ENCODE measurements around the gene RAE1.
"Not testable (repeated sequence)": the region's sequence is repeated elsewhere in the genome, so short reads cannot be mapped to it uniquely, and the experiment has no call there.

Gene RAE1

DNA sequence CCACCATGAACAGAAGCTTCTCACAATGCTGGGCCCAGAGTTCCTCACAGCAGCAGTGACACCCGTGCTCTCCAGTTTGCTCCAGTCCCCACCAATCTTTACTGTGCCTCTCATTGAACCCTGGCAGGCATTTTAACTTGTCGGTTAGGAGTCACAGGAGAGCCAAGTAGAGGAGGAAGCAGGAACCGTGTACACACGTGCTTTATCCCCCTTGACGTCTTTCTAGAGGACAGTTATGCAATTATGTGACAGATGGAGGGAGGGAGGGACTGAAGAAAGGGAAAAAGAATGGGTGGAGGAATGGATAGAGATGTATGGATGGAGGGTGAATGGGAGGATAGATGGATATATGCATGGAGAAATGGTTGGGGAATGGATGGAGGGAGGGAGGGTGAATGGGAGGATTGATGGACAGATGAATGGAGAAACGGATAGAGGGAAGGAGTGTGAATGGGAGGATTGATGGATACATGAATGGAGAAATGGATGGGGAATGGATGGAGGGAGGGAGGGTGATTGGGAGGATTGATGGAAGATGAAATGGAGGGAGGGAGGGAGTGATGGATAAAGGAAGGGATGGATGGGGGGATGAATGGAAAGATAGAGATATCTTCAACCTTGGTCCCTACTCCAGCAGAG lies 66.1 kb downstream of the RAE1 start:
- no peak for DNase-seq

DNA sequence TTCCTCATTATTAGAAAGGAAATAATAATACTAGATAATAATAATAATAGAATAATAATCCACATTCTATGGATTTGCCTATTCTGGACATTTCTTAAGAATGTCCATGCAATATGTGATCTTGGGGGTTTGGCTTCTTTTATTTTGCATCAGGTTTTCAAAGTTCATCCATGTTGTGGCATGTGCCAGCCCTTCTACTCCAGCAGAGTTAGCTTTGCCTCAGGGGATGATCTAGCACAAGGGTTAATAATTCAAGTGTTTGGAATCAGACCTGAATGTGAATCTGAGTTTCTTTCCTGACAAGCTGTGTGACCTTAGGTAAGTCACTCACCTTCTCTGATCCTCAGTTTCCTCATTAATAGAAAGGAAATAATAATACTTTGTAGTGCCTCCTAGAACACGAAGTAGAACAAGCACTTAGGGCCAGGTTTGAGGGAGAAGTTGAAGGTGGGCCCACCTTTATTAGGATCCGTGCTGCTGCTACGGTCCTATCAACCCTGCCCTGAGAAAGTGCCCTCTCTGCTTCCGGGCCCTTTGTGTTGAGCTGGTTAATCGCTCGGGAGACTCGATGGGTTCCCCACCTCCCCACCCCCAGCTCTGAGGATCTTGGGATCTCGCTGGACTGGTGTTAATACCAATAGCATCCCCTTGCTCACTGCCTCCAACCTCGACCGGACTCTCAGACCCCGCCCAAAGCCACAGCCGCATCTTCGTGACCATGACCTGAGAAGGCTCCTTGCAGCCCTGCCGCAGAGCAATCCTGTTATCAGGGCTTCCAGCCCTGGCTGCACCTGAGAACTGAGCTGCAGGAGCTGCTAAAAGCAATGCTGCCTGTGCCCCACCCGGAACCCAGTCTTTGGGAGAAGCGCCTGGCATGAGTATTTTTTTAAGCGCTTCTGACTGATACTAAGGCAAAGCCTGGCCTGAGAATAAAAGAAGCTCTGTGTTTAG lies 67.0 kb downstream of the RAE1 start:
- no peak for DNase-seq

DNA sequence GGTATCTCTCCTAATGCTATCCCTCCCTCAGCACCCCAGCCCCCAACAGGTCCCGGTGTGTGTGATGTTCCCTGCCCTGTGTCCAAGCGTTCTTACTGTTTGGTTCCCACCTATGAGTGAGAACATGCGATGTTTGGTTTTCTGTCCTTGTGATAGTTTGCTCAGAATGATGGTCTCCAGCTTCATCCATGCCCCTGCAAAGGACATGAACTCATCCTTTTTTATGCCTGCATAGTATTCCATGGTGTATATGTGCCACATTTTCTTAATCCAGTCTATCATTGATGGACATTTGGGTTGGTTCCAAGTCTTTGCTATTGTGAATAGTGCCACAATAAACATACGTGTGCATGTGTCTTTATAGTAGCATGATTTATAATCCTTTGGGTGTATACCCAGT lies 68.4 kb downstream of the RAE1 start:
- DNase-seq = not testable (repeated sequence)

DNA sequence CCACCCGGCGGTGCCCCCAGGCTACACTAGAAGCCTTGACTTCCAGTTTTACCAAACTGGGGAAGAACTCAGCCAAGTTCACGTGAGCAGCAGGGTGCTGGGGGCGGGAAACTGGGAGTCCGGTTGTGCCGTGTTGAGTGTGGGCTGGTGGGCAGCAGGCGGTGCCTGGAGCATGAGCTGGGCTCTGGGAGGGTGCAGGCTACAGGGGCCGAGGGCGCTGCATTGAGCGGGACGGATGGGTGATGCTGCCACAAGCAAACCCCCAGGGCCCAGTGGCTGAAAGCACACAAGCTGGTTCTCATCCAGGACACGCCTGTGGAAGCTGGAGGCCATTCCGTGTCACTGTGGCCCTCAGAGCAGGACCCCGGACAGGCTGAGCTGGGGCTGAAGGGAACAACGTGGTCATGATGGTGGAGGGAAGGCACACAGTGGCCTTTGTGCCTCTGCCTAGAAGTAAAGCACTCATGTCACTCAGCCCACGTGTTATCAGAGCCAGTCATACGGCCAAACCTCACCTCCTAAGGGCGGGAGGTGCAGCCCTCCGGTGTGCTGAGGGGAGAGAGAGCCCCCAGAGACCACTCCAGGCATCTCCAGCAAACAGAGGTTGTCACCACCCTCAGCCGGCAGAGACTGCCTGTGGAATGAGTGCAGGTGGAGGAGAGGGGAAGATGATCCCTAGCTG lies 69.7 kb downstream of the RAE1 start:
- no peak for DNase-seq

DNA sequence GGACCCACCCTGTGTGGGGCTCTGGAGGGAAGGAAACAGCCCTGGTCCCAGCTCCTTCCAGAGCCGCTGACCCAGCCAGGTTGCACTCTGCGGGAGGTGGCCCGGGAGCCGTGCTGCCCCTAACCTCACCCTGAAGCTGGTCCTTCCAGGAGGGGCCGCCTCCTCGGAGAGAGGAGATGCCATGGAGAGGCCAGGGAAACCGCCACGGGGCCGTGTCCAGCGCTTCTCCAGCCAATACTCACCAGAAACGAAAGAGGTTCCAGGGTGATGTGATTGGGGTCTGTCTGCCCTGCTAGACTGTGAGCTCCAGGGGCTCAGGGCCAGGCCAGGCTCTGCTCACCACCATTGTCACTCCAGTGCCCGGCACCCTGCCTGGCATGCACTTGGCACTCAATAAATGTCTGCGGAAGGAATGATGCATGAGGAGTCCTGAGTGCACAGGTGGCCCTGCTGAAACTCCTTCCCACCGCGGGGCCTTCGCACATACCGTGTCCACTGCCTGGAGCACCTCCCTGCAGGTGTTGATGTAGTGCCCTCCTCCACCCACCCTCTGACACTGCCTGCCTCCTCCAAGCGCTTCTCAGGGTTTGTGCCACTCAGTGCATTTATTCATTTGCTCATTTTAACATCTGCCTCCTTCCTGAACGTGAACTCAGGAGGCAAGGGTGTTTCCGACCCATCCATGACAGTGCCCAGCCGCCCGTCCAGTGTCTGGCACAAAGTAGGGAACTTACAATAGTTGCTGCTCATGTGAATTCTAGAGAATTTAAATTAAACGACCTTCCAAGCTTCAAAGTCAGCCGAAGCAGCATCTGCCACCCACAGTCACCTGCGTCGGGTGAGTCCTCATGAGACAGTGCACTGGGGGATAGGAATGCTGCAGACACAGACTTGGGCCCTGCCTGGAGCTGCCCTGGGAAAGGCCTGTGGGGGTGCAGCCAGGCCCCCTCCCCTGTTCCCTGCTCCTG lies 70.5 kb downstream of the RAE1 start:
- no peak for DNase-seq

DNA sequence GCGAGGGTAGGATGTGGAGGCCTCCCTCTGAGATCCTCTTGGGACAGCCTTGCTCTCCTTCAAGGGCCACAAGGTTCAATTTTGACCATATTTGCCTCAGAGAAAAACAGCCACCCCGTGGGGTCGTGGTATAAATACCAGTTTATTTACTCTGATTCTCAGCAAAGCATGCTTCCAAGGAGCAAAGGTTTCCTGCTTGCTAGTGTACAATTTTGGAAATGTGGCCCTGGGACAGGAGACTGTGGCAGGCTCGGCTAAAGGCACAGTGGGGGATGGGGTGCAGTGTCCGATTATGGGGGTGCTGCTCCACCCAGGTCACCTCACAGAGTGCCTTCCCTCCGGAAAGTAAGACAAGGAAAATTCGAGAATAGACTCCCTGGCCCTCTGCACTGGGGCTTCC lies 71.2 kb downstream of the RAE1 start:
- DNase-seq = no peak

DNA sequence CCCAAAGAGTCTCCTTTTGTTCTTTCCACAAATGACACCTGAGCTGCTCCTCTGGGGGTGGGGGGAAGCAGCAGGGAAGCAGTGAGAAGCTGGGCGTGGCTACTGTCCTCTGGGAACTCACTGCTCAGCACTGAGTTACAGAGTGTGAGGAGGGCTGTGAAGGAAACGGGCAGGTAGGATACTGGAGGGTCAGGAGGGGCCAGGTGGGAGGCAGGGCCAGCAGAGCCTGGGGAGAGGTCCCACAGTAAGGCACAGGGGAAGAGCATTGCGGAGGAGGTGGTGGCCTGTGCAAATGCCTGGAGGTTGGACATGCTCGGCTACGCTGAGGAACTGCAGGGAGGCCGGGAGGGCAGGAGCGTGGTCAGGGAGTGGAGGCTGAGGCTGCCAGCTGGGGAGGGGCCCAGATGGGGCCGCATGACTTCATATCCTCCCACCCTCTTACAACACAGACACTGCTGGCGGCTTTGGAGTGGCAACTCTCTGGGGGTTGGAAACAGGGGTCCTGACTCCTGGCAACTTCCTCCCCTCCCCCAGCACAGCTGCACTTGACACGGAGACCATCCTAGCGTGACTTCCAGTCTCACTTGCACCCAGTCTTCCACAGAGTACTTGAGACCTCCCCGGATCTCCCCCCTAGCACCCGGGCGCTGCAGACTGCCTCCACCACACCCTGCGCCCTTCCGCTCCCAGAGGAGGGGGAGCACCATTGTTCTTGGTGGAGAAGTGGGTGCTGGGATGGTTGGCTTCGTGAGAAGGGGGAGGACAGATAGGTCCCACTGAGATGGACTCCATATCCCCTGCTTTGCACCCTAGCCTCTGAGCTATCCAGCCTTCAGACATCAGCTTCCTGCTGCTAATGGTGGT lies 74.3 kb downstream of the RAE1 start:
- no peak for DNase-seq

DNA sequence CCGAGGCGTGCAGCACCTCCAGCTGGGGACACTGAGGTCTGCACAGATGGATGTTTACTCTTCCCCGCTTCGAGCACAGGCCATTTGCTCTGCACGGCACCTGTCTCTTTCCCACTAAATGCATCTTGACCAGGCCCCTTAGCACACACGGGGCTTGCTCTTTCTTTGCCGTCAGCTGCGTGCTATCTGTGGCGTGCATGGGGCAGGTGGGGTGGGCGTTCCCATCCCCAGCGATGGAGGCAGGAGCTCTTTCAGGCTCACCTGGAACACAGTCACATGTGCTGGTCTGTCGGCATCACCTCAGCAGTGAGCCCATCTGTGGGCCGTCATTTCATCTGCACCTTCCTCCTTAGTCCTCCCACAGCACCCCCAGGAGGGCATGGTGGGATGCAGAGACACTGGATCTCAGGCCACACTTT lies 75.2 kb downstream of the RAE1 start:
- DNase-seq = no peak

DNA sequence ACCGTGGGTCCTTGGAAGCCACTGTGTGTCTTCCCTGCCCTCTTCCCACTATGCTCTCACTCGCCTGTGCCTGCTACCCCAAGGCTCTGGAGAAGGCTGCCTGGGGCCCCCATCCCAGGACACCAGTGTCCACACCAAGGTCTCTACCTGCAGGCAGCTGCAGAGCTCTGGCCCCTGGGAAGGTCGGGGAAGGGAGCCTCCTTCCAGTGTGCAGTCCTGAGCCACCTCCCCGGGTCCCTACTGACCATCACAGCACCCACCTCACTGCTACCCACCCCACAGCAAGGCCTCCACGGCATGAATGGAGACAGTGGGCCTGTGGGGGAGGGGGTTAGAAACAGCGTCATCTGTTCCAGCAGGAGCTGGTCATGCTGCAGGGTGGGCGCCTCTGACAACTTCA lies 75.8 kb downstream of the RAE1 start:
- no peak for DNase-seq

DNA sequence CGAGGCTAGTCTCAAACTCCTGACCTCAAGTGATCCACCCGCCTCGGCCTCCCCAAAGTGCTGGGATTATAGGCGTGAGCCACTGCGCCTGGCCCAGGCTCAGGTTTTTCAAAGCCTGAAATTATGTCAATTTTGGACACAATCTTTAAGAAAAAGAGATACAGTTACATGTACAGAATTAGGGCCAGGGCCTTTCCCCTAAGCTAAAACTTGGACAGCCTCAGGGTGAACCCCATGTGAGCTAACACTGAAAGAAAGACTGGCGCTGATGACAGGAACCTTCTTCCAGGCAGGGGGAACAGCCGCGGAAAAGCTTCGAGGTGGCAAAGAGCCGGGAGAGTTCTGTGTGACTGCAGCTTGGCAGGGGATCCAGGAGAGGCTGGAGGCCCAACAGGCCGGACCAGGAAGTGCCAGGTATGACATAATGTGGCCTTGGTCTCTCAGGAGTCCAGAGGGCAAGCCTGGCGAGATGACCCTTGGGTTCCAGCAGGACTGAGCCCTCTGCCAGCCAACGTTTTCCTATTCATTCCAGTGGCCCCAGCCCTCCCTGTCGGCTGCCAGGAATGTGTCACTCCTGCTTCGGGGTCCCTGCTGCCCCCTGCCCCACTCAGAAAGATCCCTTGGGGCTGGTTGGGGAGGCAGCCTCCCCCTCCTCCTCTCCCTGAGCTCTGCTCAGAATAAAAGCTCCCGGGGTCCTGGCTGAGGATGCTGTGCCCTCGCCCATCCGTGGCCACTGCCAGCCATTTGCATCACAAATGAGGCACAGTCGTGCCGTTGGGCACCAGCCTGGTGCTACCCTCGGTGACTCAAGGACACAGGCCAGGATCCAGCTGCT lies 77.5 kb downstream of the RAE1 start:
- no peak for DNase-seq

Data from 8988T (cell line).